Anterior cingulate cortex (tissue), 58 donors: ENCODE data around the gene MPPED1.

Experiments
- DNase-seq, 58 donors: peaks; one replicate each; lab custom pipeline; 2025; lab: John Stamatoyannopoulos, UW

The MPPED1 gene

GRCh38 chr22:43533156-43533530 is 121.3 kb downstream of the MPPED1 start:
- DNase-seq: no peak

- no peak for DNase-seq
Measured at GRCh38 chr22:43533656-43534428, 122.0 kb downstream of the MPPED1 start.

GRCh38 chr22:43534916-43535315 is 123.1 kb downstream of the MPPED1 start:
- no peak for DNase-seq

GRCh38 chr22:43535336-43535735 is 123.5 kb downstream of the MPPED1 start:
- peak in 8 of 58 donors; percentile 9 to 43 (median 28) for DNase-seq

GRCh38 chr22:43535741-43536140 is 123.9 kb downstream of the MPPED1 start:
- no peak for DNase-seq

- no peak for DNase-seq
Measured at GRCh38 chr22:43537019-43537585, 125.3 kb downstream of the MPPED1 start.

- no peak for DNase-seq
Measured at GRCh38 chr22:43539572-43540528, 128.0 kb downstream of the MPPED1 start.

- DNase-seq: no peak
Measured at GRCh38 chr22:43540529-43540923, 128.7 kb downstream of the MPPED1 start.

GRCh38 chr22:43541022-43541421 is 129.2 kb downstream of the MPPED1 start:
- DNase-seq: no peak

GRCh38 chr22:43541462-43542407 is 129.9 kb downstream of the MPPED1 start:
- no peak for DNase-seq

- DNase-seq: no peak
Measured at GRCh38 chr22:43542681-43543521, 131.1 kb downstream of the MPPED1 start.

GRCh38 chr22:43543522-43544288 is 131.9 kb downstream of the MPPED1 start:
- DNase-seq: no peak

- DNase-seq: no peak
Measured at GRCh38 chr22:43544289-43544673, 132.5 kb downstream of the MPPED1 start.

- no peak for DNase-seq
Measured at GRCh38 chr22:43546186-43546585, 134.4 kb downstream of the MPPED1 start.

- no peak for DNase-seq
Measured at GRCh38 chr22:43550024-43550620, 138.3 kb downstream of the MPPED1 start.

- DNase-seq: no peak
Measured at GRCh38 chr22:43550672-43551071, 138.9 kb downstream of the MPPED1 start.

GRCh38 chr22:43553451-43554258 is 141.8 kb downstream of the MPPED1 start:
- no peak for DNase-seq
